Breast epithelium (tissue), 4 donors: ENCODE measurements around the gene PLSCR2. TPM values are rescaled to one million over a fixed set of nuclear protein-coding genes. Genes with fewer than 3 reads are reported as not detected.

Source experiments
- DNase-seq, 2 donors: peaks; one replicate each; pipeline ENCODE4 v3.0.0-alpha.2; 2019; ENCODE audit warnings: low spot score in 2 of 2
- H3K27ac ChIP-seq, 2 donors: fragments of 200-600 bp; sonication (generic) in 1 of 2; one replicate each; pipeline ENCODE4 v1.5.1; 2016 to 2019; ENCODE audit warnings: mild to moderate bottlenecking in 1 of 2
- H3K27me3 ChIP-seq, 2 donors: fragments of 200-600 bp; sonication (generic) in 1 of 2; one replicate each; pipeline versions ENCODE4 v1.5.1 to v1.6.0; 2017 to 2019; ENCODE audit warnings: control low read depth in 1 of 2, mild to moderate bottlenecking in 1 of 2
- H3K36me3 ChIP-seq: fragments of 200-600 bp; one replicate; pipeline ENCODE4 v1.5.1; 2019
- H3K4me1 ChIP-seq, 2 donors: fragments of 200-600 bp; sonication (generic); one replicate each; pipeline ENCODE4 v1.5.1; 2016 to 2019; ENCODE audit warnings: control low read depth in 1 of 2
- H3K4me3 ChIP-seq, 3 donors: fragments of 200-600 bp; sonication (generic); 1 replicate in 2 of 3; 2 replicates in 1 of 3; pipeline ENCODE4 v1.5.1; 2016 to 2019; ENCODE audit warnings: mild to moderate bottlenecking in 3 of 3, moderate library complexity in 2 of 3
- H3K9me3 ChIP-seq, 2 donors: fragments of 200-600 bp; sonication (generic) in 1 of 2; one replicate each; pipeline ENCODE4 v1.5.1; 2016 to 2019; ENCODE audit warnings: control low read depth in 1 of 2
- POLR2A ChIP-seq: fragments of 450-650 bp; IDR thresholded peaks from one replicate; pipeline ENCODE4 v1.6.1; 2016; ENCODE audit warnings: antibody characterized with exemption, mild to moderate bottlenecking, moderate library complexity
- POLR2AphosphoS5 ChIP-seq, 3 donors: sonication (generic); formaldehyde crosslinking; IDR thresholded peaks; one replicate each; pipeline ENCODE4 v1.6.1; 2017; ENCODE audit warnings: antibody characterized with exemption in 3 of 3
- intact Hi-C: fragments of 100-400 bp; cut with DNase I; formaldehyde crosslinking; loops from one replicate; pipeline ENCODE4 v1.15.1; 2023; ENCODE audit warnings: low total_unique reads
- total RNA-seq, 3 donors: library from RNA; depleted of rRNA; stranded (reverse); fragments of >200 nt; gene quantifications; one replicate each; pipeline ENCODE4 v1.1.0, GENCODE V29; 2016
- TF ChIP-seq, protein P1 (sequence below), 3 donors: fragments of 450-650 bp; IDR thresholded peaks; one replicate each; pipeline ENCODE4 v1.5.1; 2016 to 2017; ENCODE audit warnings: antibody characterized with exemption in 3 of 3, mild to moderate bottlenecking in 3 of 3, moderate library complexity in 3 of 3

PLSCR2 gene
- total RNA-seq, 3 donors from 2014 or later = 0.73 to 2.0 TPM; not detected in 1

DNA sequence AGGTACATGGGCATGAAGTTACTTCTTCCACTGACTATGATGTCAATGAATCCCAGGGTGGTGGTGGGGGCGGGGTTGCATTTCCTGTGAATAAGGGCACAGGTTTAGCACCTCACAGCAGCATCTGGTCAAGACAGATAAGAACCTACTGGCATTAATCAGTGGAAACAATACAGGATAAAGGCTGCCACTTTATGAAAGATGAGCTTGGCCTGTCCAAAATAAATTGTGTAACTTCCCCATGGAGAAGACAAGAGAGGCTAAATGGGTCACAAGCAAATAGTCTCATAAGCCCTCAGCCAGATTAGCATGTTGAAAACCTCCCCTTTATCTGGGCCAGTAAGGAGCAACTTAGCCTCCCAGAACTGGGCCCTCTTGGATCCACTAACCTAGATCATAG, 27.4 kb upstream of the PLSCR2 start:
- Histone ChIP-seq H3K4me1 (no peaks in the 10 kb centered on the region), H3K9me3 (no peaks in the 10 kb centered on the region), H3K27me3 (no peaks in the 10 kb centered on the region), H3K36me3 (no peaks in the 10 kb centered on the region), H3K4me3 (no peak overlapping the region), H3K27ac (no peak overlapping the region)
- intact Hi-C loops = no loop called here
- TF ChIP-seq POLR2AphosphoS5 (IDR thresholded peaks at IDR 0.05) = no peak
- no peak for TF ChIP-seq POLR2A
- TF ChIP-seq, protein P1, sequence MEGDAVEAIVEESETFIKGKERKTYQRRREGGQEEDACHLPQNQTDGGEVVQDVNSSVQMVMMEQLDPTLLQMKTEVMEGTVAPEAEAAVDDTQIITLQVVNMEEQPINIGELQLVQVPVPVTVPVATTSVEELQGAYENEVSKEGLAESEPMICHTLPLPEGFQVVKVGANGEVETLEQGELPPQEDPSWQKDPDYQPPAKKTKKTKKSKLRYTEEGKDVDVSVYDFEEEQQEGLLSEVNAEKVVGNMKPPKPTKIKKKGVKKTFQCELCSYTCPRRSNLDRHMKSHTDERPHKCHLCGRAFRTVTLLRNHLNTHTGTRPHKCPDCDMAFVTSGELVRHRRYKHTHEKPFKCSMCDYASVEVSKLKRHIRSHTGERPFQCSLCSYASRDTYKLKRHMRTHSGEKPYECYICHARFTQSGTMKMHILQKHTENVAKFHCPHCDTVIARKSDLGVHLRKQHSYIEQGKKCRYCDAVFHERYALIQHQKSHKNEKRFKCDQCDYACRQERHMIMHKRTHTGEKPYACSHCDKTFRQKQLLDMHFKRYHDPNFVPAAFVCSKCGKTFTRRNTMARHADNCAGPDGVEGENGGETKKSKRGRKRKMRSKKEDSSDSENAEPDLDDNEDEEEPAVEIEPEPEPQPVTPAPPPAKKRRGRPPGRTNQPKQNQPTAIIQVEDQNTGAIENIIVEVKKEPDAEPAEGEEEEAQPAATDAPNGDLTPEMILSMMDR (IDR thresholded peaks at IDR 0.05) = no peak
- no peak for DNase-seq

GRCh38 chr3:146496251-146496650, 26.9 kb upstream of the PLSCR2 start:
- Histone ChIP-seq H3K4me3 (no peak overlapping the region), H3K36me3 (no peaks in the 10 kb centered on the region), H3K4me1 (no peaks in the 10 kb centered on the region), H3K27me3 (no peaks in the 10 kb centered on the region), H3K9me3 (peaks cover 0 to 2% of the 10 kb centered on the region in 2 donors), H3K27ac (no peak overlapping the region)
- TF ChIP-seq, protein P1 (IDR thresholded peaks at IDR 0.05) = no peak
- TF ChIP-seq POLR2AphosphoS5 (IDR thresholded peaks at IDR 0.05) = no peak
- no peak for DNase-seq
- intact Hi-C loops = no loop called here

DNA sequence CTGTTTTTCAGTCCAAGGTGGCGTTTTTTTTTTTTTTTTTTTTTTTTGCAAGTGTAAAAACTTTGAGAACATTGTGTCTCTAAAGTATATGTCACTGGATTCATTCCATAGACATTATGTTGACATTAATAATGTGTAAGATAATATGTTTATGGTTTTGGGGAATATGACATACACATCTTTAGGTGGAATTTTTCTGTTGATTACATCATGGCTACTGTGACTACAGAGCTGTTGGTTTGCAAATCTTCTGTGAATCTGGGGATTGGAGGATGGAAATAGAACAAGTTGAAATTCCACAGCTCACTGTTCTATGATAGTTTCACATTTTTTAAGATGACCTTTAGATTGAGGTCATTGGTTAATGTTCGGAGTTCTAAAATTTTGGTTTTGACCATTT, 24.4 kb upstream of the PLSCR2 start:
- H3K36me3 ChIP-seq = no peaks in the 10 kb centered on the region
- no peaks in the 10 kb centered on the region for H3K4me1 ChIP-seq
- H3K27me3 ChIP-seq = no peaks in the 10 kb centered on the region
- peaks cover 0 to 10% of the 10 kb centered on the region in 2 donors for H3K9me3 ChIP-seq
- intact Hi-C loops = no loop called here
- no peak overlapping the region for H3K4me3 ChIP-seq
- TF ChIP-seq POLR2A (no peak), POLR2AphosphoS5 (IDR thresholded peaks at IDR 0.05) (no peak)
- TF ChIP-seq, protein P1 (IDR thresholded peaks at IDR 0.05) = no peak
- no peak overlapping the region for H3K27ac ChIP-seq
- DNase-seq = no peak

DNA sequence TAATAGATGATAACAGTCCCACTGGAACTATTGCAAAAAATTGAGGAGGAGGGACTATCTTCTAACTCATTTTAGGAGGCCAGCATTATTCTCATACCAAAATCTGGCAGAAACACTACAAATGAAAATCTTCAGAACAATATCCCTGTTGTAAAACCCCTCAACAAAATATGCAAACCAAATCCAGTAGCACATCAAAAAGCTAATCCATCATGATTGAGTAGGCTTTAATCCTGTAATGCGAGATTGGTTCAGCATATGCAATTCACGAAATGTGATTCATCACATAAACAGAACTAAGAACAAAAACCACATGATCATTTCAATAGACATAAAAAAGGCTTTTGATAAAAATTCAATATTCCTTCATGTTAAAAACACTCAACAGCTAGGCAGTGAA, 23.9 kb upstream of the PLSCR2 start:
- DNase-seq = no peak
- H3K9me3 ChIP-seq = peaks cover 0 to 10% of the 10 kb centered on the region in 2 donors
- H3K4me3 ChIP-seq = no peak overlapping the region
- intact Hi-C loops = no loop called here
- no peaks in the 10 kb centered on the region for H3K4me1 ChIP-seq
- no peaks in the 10 kb centered on the region for H3K36me3 ChIP-seq
- no peaks in the 10 kb centered on the region for H3K27me3 ChIP-seq
- H3K27ac ChIP-seq = no peak overlapping the region
- TF ChIP-seq POLR2A = no peak
- TF ChIP-seq POLR2AphosphoS5 (IDR thresholded peaks at IDR 0.05) = no peak
- TF ChIP-seq, protein P1 (IDR thresholded peaks at IDR 0.05) = no peak

- no peak overlapping the region for H3K4me3 ChIP-seq
- H3K9me3 ChIP-seq = peaks cover 0 to 10% of the 10 kb centered on the region in 2 donors
- no peak for DNase-seq
- H3K36me3 ChIP-seq = no peaks in the 10 kb centered on the region
- no peaks in the 10 kb centered on the region for H3K27me3 ChIP-seq
- TF ChIP-seq POLR2A = no peak
- TF ChIP-seq, protein P1 (IDR thresholded peaks at IDR 0.05) = no peak
- TF ChIP-seq POLR2AphosphoS5 (IDR thresholded peaks at IDR 0.05) = no peak
- H3K27ac ChIP-seq = no peak overlapping the region
- intact Hi-C loops = no loop called here
- H3K4me1 ChIP-seq = no peaks in the 10 kb centered on the region
Measured at GRCh38 chr3:146491303-146491702, 21.9 kb upstream of the PLSCR2 start.
